ENCODE measurements around the gene TMEM190.

Gene TMEM190

GRCh38 chr19:55390461-55390880 is 13.8 kb downstream of the TMEM190 start:
- no peak for DNase-seq (ENCODE audit: low spot score)
- Histone ChIP-seq H3K4me1 (ENCODE audit: insufficient read depth, poor library complexity, severe bottlenecking) (peaks cover 4% of the 10 kb centered on the region), H3K36me3 (ENCODE audit: low read depth) (peaks cover 60% of the 10 kb centered on the region), H3K4me3 (ENCODE audit: severe bottlenecking) (no peak overlapping the region), H3K27ac (ENCODE audit: poor library complexity, severe bottlenecking) (peak overlapping the region; percentile 6), H3K9me3 (ENCODE audit: severe bottlenecking) (no peaks in the 10 kb centered on the region), H3K27me3 (ENCODE audit: insufficient read depth, poor library complexity, severe bottlenecking) (no peaks in the 10 kb centered on the region)
- TF ChIP-seq CTCF (IDR thresholded peaks at IDR 0.05; ENCODE audit: poor library complexity, severe bottlenecking), result no peak
- no peak for ATAC-seq (ENCODE audit: low read depth)

DNA sequence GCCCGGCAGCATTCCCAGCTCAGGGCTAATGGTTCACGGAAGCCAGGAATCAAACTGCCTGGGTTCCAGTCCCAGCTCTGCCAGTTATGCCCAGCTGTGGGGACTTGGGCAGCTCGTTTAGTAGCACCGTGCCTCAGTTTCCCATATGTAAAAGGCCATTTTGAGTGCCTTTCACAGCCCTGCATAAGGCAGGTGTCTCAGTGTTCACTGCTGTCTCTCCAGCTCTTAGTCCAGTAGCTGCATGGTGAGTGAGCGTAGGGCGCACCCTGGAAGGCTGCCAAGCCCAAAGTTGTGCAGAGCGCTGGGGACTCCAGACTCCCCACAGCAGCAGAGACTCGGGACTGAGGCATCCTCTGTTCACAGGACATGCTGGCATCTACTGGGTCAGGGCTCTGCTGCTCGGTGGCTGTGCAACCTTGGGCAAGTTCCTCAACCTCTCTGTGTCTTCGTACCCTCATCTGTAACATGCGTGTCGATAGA is 14.6 kb downstream of the TMEM190 start:
- DNase-seq (ENCODE audit: low spot score) (no peak), ATAC-seq (ENCODE audit: low read depth) (no peak)
- no peaks in the 10 kb centered on the region for H3K27me3 ChIP-seq (ENCODE audit: insufficient read depth, poor library complexity, severe bottlenecking)
- H3K36me3 ChIP-seq (ENCODE audit: low read depth), result peaks cover 56% of the 10 kb centered on the region
- H3K4me1 ChIP-seq (ENCODE audit: insufficient read depth, poor library complexity, severe bottlenecking), result peaks cover 4% of the 10 kb centered on the region
- no peak overlapping the region for H3K4me3 ChIP-seq (ENCODE audit: severe bottlenecking)
- no peak for TF ChIP-seq CTCF (IDR thresholded peaks at IDR 0.05; ENCODE audit: poor library complexity, severe bottlenecking)
- no peaks in the 10 kb centered on the region for H3K9me3 ChIP-seq (ENCODE audit: severe bottlenecking)
- peak overlapping the region; percentile 6 for H3K27ac ChIP-seq (ENCODE audit: poor library complexity, severe bottlenecking)

DNA sequence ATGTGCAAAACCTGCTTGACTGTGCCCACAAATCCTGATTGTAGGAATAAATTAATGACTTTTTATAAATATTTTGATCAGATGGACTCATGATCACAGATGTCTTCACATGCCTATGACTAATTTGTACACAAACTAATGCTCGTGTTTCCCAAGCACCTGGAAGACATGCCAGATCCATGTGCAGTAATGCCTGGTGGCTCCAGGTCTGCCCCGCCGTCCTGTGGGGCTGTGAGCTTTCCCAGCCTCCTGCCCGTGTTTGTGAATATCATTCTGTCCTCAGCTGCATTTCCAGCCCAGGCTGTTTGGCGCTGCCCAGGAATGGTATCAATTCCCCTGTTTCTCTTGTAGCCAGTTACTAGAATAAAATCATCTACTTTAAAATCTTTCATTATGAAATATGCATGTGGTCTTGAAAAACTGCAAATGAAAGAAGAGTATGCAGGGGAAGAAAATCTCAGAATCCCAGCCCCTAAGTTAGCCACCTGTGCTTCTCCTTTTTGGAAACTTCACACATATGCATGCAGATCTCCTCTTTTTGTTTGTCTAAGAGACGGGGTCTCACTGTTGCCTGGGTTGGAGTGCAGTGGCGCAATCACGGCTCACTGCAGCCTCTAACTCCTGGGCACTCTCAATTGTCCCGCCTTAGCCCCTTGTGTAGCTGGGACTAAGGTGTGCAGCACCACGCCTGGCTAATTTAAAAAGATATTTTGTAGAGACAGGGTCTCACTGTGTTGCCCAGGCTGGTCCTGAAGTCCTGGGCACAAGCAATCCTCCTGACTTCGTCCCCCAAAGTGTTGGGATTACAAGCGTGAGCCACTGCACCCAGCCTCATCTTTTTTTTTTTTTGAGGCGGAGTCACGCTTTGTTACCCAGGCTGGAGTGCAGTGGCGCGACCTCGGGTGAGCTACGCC is 15.3 kb downstream of the TMEM190 start:
- Histone ChIP-seq H3K9me3 (ENCODE audit: severe bottlenecking) (no peaks in the 10 kb centered on the region), H3K4me1 (ENCODE audit: insufficient read depth, poor library complexity, severe bottlenecking) (peaks cover 4% of the 10 kb centered on the region), H3K36me3 (ENCODE audit: low read depth) (peaks cover 49% of the 10 kb centered on the region), H3K4me3 (ENCODE audit: severe bottlenecking) (no peak overlapping the region), H3K27ac (ENCODE audit: poor library complexity, severe bottlenecking) (no peak overlapping the region), H3K27me3 (ENCODE audit: insufficient read depth, poor library complexity, severe bottlenecking) (no peaks in the 10 kb centered on the region)
- DNase-seq (ENCODE audit: low spot score) (no peak), ATAC-seq (ENCODE audit: low read depth) (peak; percentile 51)
- TF ChIP-seq CTCF (IDR thresholded peaks at IDR 0.05; ENCODE audit: poor library complexity, severe bottlenecking), result no peak

DNA sequence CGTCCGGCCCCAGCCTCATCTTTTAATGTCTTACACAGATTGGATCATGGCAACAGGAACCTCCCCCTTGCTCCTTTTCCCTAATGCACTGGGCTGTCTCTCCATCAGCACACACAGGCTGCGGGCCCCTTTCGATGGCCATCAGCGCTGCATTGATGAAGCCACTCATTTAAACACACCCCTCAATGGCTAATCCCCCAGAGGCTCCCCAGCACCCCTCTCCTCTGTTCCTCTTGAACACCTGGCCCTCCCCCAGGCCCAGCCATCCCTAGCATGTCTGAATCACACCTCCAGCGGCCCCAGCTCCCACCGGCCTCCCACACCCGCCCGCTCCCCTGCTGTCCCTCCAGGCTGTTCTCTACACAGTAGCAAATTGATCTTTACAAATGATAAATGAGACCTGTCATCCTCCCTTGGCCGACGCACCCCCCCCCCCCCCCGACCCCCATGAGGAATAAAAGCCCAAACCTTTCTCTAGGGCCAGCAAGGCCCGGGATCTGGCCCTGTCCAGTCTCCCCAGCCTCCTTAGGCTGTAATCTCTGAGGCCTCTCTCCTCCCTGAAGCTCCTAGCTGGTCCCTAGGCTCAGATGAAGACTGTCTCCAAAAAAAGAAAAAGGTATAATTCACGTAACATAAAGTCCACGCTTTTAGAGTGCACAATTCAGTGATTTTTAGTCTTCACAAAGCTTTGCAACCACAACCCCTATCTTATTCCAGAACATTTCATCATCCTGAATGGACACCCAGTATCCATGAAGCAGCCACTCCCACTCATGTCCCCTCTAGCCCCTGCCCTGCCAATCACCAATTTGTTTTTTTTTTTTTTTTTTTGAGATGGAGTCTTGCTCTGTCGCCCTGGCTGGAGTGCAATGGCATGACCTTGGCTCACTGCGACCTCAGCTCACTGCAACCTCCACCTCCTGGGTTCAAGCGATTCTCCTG is 16.5 kb downstream of the TMEM190 start:
- Histone ChIP-seq H3K4me1 (ENCODE audit: insufficient read depth, poor library complexity, severe bottlenecking) (no peaks in the 10 kb centered on the region), H3K27ac (ENCODE audit: poor library complexity, severe bottlenecking) (no peak overlapping the region), H3K36me3 (ENCODE audit: low read depth) (peaks cover 38% of the 10 kb centered on the region), H3K27me3 (ENCODE audit: insufficient read depth, poor library complexity, severe bottlenecking) (no peaks in the 10 kb centered on the region), H3K4me3 (ENCODE audit: severe bottlenecking) (no peak overlapping the region), H3K9me3 (ENCODE audit: severe bottlenecking) (no peaks in the 10 kb centered on the region)
- ATAC-seq (ENCODE audit: low read depth) (no peak), DNase-seq (ENCODE audit: low spot score) (no peak)
- no peak for TF ChIP-seq CTCF (IDR thresholded peaks at IDR 0.05; ENCODE audit: poor library complexity, severe bottlenecking)
